Kidney (tissue), 14 donors: Measurements from ENCODE around the gene NSD1. TPM values are rescaled to one million over a fixed set of nuclear protein-coding genes. Genes with fewer than 3 reads are reported as not detected.
A peak's percentile ranks its signal among the peaks of the same experiment; 100 is the strongest.

Experiments used
- DNase-seq, 5 donors: peaks; one replicate each; pipeline ENCODE4 v3.0.0-alpha.2; 2013 to 2020
- FAIRE-seq: peaks from 2 replicates; lab custom pipeline; 2012; peaks lifted over from hg19 to GRCh38; lab: Jason Lieb, UNC
- H3K27ac ChIP-seq, 2 donors: one replicate each; pipeline ENCODE4 v1.7.0; 2013; ENCODE audit warnings: low read depth in 2 of 2, low read length in 2 of 2, inconsistent platforms in 1 of 2
- H3K27me3 ChIP-seq: one replicate; pipeline ENCODE4 v1.7.1; 2013; ENCODE audit warnings: low read length, inconsistent platforms; ENCODE audit not compliant: control insufficient read depth, insufficient read depth
- H3K36me3 ChIP-seq, 3 donors: one replicate each; pipeline versions ENCODE4 v1.7.0 to v1.7.1; 2013; ENCODE audit warnings: low read length in 3 of 3, control low read depth in 1 of 3, inconsistent platforms in 1 of 3; ENCODE audit not compliant: insufficient read depth in 3 of 3, control insufficient read depth in 2 of 3
- H3K4me1 ChIP-seq, 3 donors: one replicate each; pipeline versions ENCODE4 v1.7.0 to v1.7.1; 2013; ENCODE audit warnings: low read length in 3 of 3, inconsistent platforms in 1 of 3, low read depth in 1 of 3; ENCODE audit not compliant: control insufficient read depth in 2 of 3, insufficient read depth in 2 of 3
- H3K4me3 ChIP-seq, 3 donors: one replicate each; pipeline versions ENCODE4 v1.7.0 to v1.8.1; 2013; ENCODE audit warnings: low read length in 3 of 3, control low read depth in 1 of 3, inconsistent platforms in 1 of 3
- H3K9ac ChIP-seq, 3 donors: one replicate each; pipeline versions ENCODE4 v1.7.0 to v1.7.1; 2013; ENCODE audit warnings: low read length in 3 of 3, control low read depth in 1 of 3, inconsistent platforms in 1 of 3
- H3K9me3 ChIP-seq, 3 donors: one replicate each; pipeline versions ENCODE4 v1.7.0 to v1.7.1; 2013; ENCODE audit warnings: low read length in 3 of 3, control low read depth in 1 of 3, inconsistent platforms in 1 of 3; ENCODE audit not compliant: control insufficient read depth in 2 of 3, insufficient read depth in 1 of 3
- CTCF ChIP-seq: IDR thresholded peaks from 3 replicates; pipeline ENCODE4 v1.5.1; 2012; ENCODE audit warnings: mild to moderate bottlenecking, moderate library complexity, borderline replicate concordance; ENCODE audit not compliant: insufficient read depth; ENCODE audit errors: extremely low read depth
- intact Hi-C: fragments of 100-400 bp; cut with DNase I; formaldehyde crosslinking; loops from one replicate; pipeline ENCODE4 v1.11.1; 2022
- polyA plus RNA-seq: library from polyadenylated mRNA; stranded (reverse); fragments of 350-450 nt; fragmentation: Illumina TruSeq; extraction: RNeasy Lipid Tissue Mini Kit (QIAGEN cat#74804); gene quantifications from one replicate; pipeline ENCODE4 v1.2.3, GENCODE V29; 2014; ENCODE audit warnings: low read depth, low replicate concordance; ENCODE audit not compliant: insufficient read depth
- total RNA-seq: library from RNA; stranded (reverse); fragmentation: NEBNext Ultra II Directional; extraction: Animal tissue kit (Norgen Biotek cat#: 25700); gene quantifications from one replicate; pipeline ENCODE4 v1.2.1, GENCODE V29; 2021
- donor health status: control.
- donor health status: control.
- donor health status: control.
- donor health status: control.
- donor health status: control.
- donor health status: DM: yes; HTN: yes; CAD: no.
- donor health status: Normal renal cell carcinoma (clear cell type).

Gene NSD1
- total and polyA plus RNA-seq, 2 donors from 2014 or later = 6.0 to 99.1 TPM

- Histone ChIP-seq H3K36me3 (peaks cover 0 to 3% (median 0%) of the 10 kb centered on the region in 3 donors), H3K4me1 (peaks cover 2 to 21% (median 12%) of the 10 kb centered on the region in 3 donors), H3K27ac (no peak overlapping the region), H3K9me3 (no peaks in the 10 kb centered on the region), H3K4me3 (peak overlapping the region in 1 of 3 donors; percentile 55), H3K27me3 (no peaks in the 10 kb centered on the region), H3K9ac (no peak overlapping the region)
- TF ChIP-seq CTCF = no peak
- FAIRE-seq (no peak), DNase-seq (peak in 1 of 5 donors; percentile 72)
- intact Hi-C loops = no loop called here
Observed at GRCh38 chr5:177089127-177089526, 44.4 kb upstream of the NSD1 start.

- H3K9ac ChIP-seq = peak overlapping the region in 1 of 3 donors; percentile 26
- FAIRE-seq (no peak), DNase-seq (peak in 1 of 5 donors; percentile 63)
- H3K27me3 ChIP-seq = no peaks in the 10 kb centered on the region
- peaks cover 0 to 3% (median 0%) of the 10 kb centered on the region in 3 donors for H3K36me3 ChIP-seq
- no peak overlapping the region for H3K4me3 ChIP-seq
- H3K27ac ChIP-seq = no peak overlapping the region
- no peak for TF ChIP-seq CTCF
- H3K9me3 ChIP-seq = no peaks in the 10 kb centered on the region
- peaks cover 2 to 27% (median 15%) of the 10 kb centered on the region in 3 donors for H3K4me1 ChIP-seq
- intact Hi-C loops = no loop called here
Observed at GRCh38 chr5:177089825-177090641, 43.5 kb upstream of the NSD1 start.

- DNase-seq = no peak
- intact Hi-C loops = no loop called here
- Histone ChIP-seq H3K9ac (no peak overlapping the region), H3K27me3 (no peaks in the 10 kb centered on the region), H3K4me1 (peaks cover 2 to 33% (median 15%) of the 10 kb centered on the region in 3 donors), H3K4me3 (no peak overlapping the region), H3K9me3 (no peaks in the 10 kb centered on the region), H3K27ac (no peak overlapping the region), H3K36me3 (peaks cover 0 to 3% (median 0%) of the 10 kb centered on the region in 3 donors)
- TF ChIP-seq CTCF = no peak
- FAIRE-seq = no peak
Observed at GRCh38 chr5:177090813-177091212, 42.8 kb upstream of the NSD1 start.
